Karpas-422 (cell line): ENCODE data around the gene SNTG2. TPM values are rescaled to one million over a fixed set of nuclear protein-coding genes. Genes with fewer than 3 reads are reported as not detected.
"Not testable (repeated sequence)": the region's sequence is repeated elsewhere in the genome, so short reads cannot be mapped to it uniquely, and the experiment has no call there.

Experiments
- DNase-seq: peaks from one replicate; pipeline ENCODE4 v3.0.0-alpha.2; 2015
- H2AFZ ChIP-seq: fragments of 200-600 bp; sonication (generic); 2 replicates; pipeline ENCODE4 v1.6.1; 2014; ENCODE audit warnings: antibody characterized with exemption, low read length, mixed read lengths
- H3K27ac ChIP-seq: fragments of 200-600 bp; sonication (generic); 2 replicates; pipeline ENCODE4 v1.5.1; 2014; ENCODE audit warnings: mild to moderate bottlenecking, low read length, moderate library complexity
- H3K27me3 ChIP-seq: fragments of 200-600 bp; sonication (generic); 2 replicates; pipeline ENCODE4 v1.6.1; 2014; ENCODE audit warnings: low read length, mixed read lengths
- H3K36me3 ChIP-seq: fragments of 200-600 bp; sonication (generic); 2 replicates; pipeline ENCODE4 v1.6.1; 2014; ENCODE audit warnings: low read length, mixed read lengths; ENCODE audit not compliant: insufficient read depth
- H3K4me1 ChIP-seq: fragments of 200-600 bp; sonication (generic); 2 replicates; pipeline ENCODE4 v1.6.1; 2014; ENCODE audit warnings: mild to moderate bottlenecking, low read length, mixed read lengths
- H3K4me2 ChIP-seq: fragments of 200-600 bp; sonication (generic); 2 replicates; pipeline ENCODE4 v1.6.1; 2014; ENCODE audit warnings: low read length, low read depth, mild to moderate bottlenecking; ENCODE audit not compliant: poor library complexity, severe bottlenecking
- H3K4me3 ChIP-seq: fragments of 200-600 bp; sonication (generic); 2 replicates; pipeline ENCODE4 v1.5.1; 2014; ENCODE audit warnings: mild to moderate bottlenecking, antibody characterized with exemption, low read length, mixed read lengths
- H3K79me2 ChIP-seq: fragments of 200-600 bp; sonication (generic); 2 replicates; pipeline ENCODE4 v1.6.1; 2014; ENCODE audit warnings: mild to moderate bottlenecking, low read length, mixed read lengths
- H3K9ac ChIP-seq: fragments of 200-600 bp; sonication (generic); 2 replicates; pipeline ENCODE4 v1.6.0; 2014; ENCODE audit warnings: low read length
- H3K9me2 ChIP-seq: fragments of 200-600 bp; sonication (generic), shearing (Covaris generic); replicated peaks from 2 replicates; pipeline ENCODE4 v1.6.0; 2014; ENCODE audit warnings: mild to moderate bottlenecking, low read length, moderate library complexity; ENCODE audit not compliant: insufficient read depth
- H3K9me3 ChIP-seq: fragments of 300-700, 200-600 bp; sonication (generic); 2 replicates; pipeline ENCODE4 v1.6.1; 2014; ENCODE audit warnings: low read length, mixed read lengths
- H4K20me1 ChIP-seq: fragments of 200-600 bp; sonication (generic); 2 replicates; pipeline ENCODE4 v1.6.1; 2014; ENCODE audit warnings: mild to moderate bottlenecking, antibody characterized with exemption, low read length, low read depth; ENCODE audit not compliant: insufficient read depth
- total RNA-seq: library from RNA; depleted of rRNA; stranded (reverse); fragments of >200 nt; shearing (Covaris generic); gene quantifications from 2 replicates; pipeline ENCODE4 v1.2.3, GENCODE V29; 2014; ENCODE audit warnings: low replicate concordance

Gene SNTG2
- total RNA-seq, 1 experiment from 2014 or later: not detected

GRCh38 chr2:1223791-1224190 is 273.1 kb downstream of the SNTG2 start:
- Histone ChIP-seq H3K9me2 (no peaks in the 10 kb centered on the region), H2AFZ (no peak overlapping the region), H3K4me3 (no peak overlapping the region), H3K9me3 (no peaks in the 10 kb centered on the region), H3K27me3 (no peaks in the 10 kb centered on the region), H3K36me3 (no peaks in the 10 kb centered on the region), H3K79me2 (no peaks in the 10 kb centered on the region), H3K4me2 (no peak overlapping the region), H3K4me1 (no peaks in the 10 kb centered on the region), H4K20me1 (no peaks in the 10 kb centered on the region), H3K27ac (no peak overlapping the region), H3K9ac (no peak overlapping the region)
- DNase-seq: no peak

GRCh38 chr2:1224901-1225300 is 274.3 kb downstream of the SNTG2 start:
- no peaks in the 10 kb centered on the region for H3K36me3 ChIP-seq
- H3K27me3 ChIP-seq: no peaks in the 10 kb centered on the region
- no peak overlapping the region for H3K9ac ChIP-seq
- no peaks in the 10 kb centered on the region for H4K20me1 ChIP-seq
- no peaks in the 10 kb centered on the region for H3K9me3 ChIP-seq
- no peaks in the 10 kb centered on the region for H3K79me2 ChIP-seq
- H3K4me3 ChIP-seq: no peak overlapping the region
- H3K27ac ChIP-seq: no peak overlapping the region
- no peak overlapping the region for H2AFZ ChIP-seq
- no peaks in the 10 kb centered on the region for H3K4me1 ChIP-seq
- no peaks in the 10 kb centered on the region for H3K9me2 ChIP-seq
- no peak overlapping the region for H3K4me2 ChIP-seq
- no peak for DNase-seq

- Histone ChIP-seq H3K9me3 (no peaks in the 10 kb centered on the region), H3K9ac (no peak overlapping the region), H4K20me1 (no peaks in the 10 kb centered on the region), H3K27me3 (no peaks in the 10 kb centered on the region), H3K9me2 (no peaks in the 10 kb centered on the region), H3K4me3 (no peak overlapping the region), H3K27ac (no peak overlapping the region), H3K79me2 (no peaks in the 10 kb centered on the region), H3K4me2 (no peak overlapping the region), H3K36me3 (no peaks in the 10 kb centered on the region), H2AFZ (no peak overlapping the region), H3K4me1 (no peaks in the 10 kb centered on the region)
- DNase-seq: no peak
These were observed 276.1 kb downstream of the SNTG2 start for GRCh38 chr2:1226766-1227165.

GRCh38 chr2:1227274-1227900 is 276.7 kb downstream of the SNTG2 start:
- H3K79me2 ChIP-seq: no peaks in the 10 kb centered on the region
- no peak overlapping the region for H2AFZ ChIP-seq
- no peaks in the 10 kb centered on the region for H3K9me2 ChIP-seq
- H3K9ac ChIP-seq: no peak overlapping the region
- H3K4me2 ChIP-seq: no peak overlapping the region
- H3K9me3 ChIP-seq: no peaks in the 10 kb centered on the region
- no peak overlapping the region for H3K4me3 ChIP-seq
- H3K27ac ChIP-seq: no peak overlapping the region
- no peak for DNase-seq
- H4K20me1 ChIP-seq: no peaks in the 10 kb centered on the region
- H3K27me3 ChIP-seq: no peaks in the 10 kb centered on the region
- no peaks in the 10 kb centered on the region for H3K36me3 ChIP-seq
- H3K4me1 ChIP-seq: no peaks in the 10 kb centered on the region

- H3K4me1 ChIP-seq, H2AFZ ChIP-seq, H3K27ac ChIP-seq, H3K4me2 ChIP-seq, H3K9ac ChIP-seq, H3K27me3 ChIP-seq, DNase-seq, H3K4me3 ChIP-seq, H4K20me1 ChIP-seq, H3K79me2 ChIP-seq, H3K36me3 ChIP-seq, H3K9me3 ChIP-seq, H3K9me2 ChIP-seq: not testable (repeated sequence)
These were observed 278.9 kb downstream of the SNTG2 start for GRCh38 chr2:1229596-1229995.

GRCh38 chr2:1230155-1230893 is 279.7 kb downstream of the SNTG2 start:
- H3K36me3 ChIP-seq: no peaks in the 10 kb centered on the region
- no peaks in the 10 kb centered on the region for H3K79me2 ChIP-seq
- no peak overlapping the region for H3K27ac ChIP-seq
- H3K4me3 ChIP-seq: no peak overlapping the region
- H3K9me2 ChIP-seq: no peaks in the 10 kb centered on the region
- no peaks in the 10 kb centered on the region for H3K4me1 ChIP-seq
- H3K9me3 ChIP-seq: no peaks in the 10 kb centered on the region
- no peak overlapping the region for H2AFZ ChIP-seq
- H3K4me2 ChIP-seq: no peak overlapping the region
- H3K27me3 ChIP-seq: no peaks in the 10 kb centered on the region
- no peak for DNase-seq
- H3K9ac ChIP-seq: no peak overlapping the region
- no peaks in the 10 kb centered on the region for H4K20me1 ChIP-seq

- Histone ChIP-seq H2AFZ (no peak overlapping the region), H3K36me3 (no peaks in the 10 kb centered on the region), H4K20me1 (no peaks in the 10 kb centered on the region), H3K27ac (no peak overlapping the region), H3K4me3 (no peak overlapping the region), H3K27me3 (no peaks in the 10 kb centered on the region), H3K9me3 (no peaks in the 10 kb centered on the region), H3K79me2 (no peaks in the 10 kb centered on the region), H3K4me2 (no peak overlapping the region), H3K4me1 (no peaks in the 10 kb centered on the region), H3K9me2 (no peaks in the 10 kb centered on the region), H3K9ac (no peak overlapping the region)
- no peak for DNase-seq
These were observed 280.9 kb downstream of the SNTG2 start for GRCh38 chr2:1231466-1232063.

- no peaks in the 10 kb centered on the region for H3K9me2 ChIP-seq
- H3K9ac ChIP-seq: no peak overlapping the region
- no peaks in the 10 kb centered on the region for H3K27me3 ChIP-seq
- no peak for DNase-seq
- no peaks in the 10 kb centered on the region for H3K36me3 ChIP-seq
- no peaks in the 10 kb centered on the region for H3K4me1 ChIP-seq
- no peak overlapping the region for H3K4me2 ChIP-seq
- H3K4me3 ChIP-seq: no peak overlapping the region
- H4K20me1 ChIP-seq: no peaks in the 10 kb centered on the region
- H2AFZ ChIP-seq: no peak overlapping the region
- H3K27ac ChIP-seq: no peak overlapping the region
- H3K9me3 ChIP-seq: no peaks in the 10 kb centered on the region
- no peaks in the 10 kb centered on the region for H3K79me2 ChIP-seq
These were observed 282.6 kb downstream of the SNTG2 start for GRCh38 chr2:1233281-1233680.
